Upper lobe of left lung (tissue), 6 donors: ENCODE results near the gene TMEM41A. TPM values are rescaled to one million over a fixed set of nuclear protein-coding genes. Genes with fewer than 3 reads are reported as not detected.

ENCODE experiments used
- ATAC-seq, 2 donors: fragments of 200-7000 bp; cut with Tn5 transposase; one replicate each; pipeline ENCODE4 v1.9.1; 2022; ENCODE audit warnings: mild to moderate bottlenecking in 2 of 2, moderate library complexity in 2 of 2; ENCODE audit not compliant: low FRiP score in 2 of 2
- DNase-seq, 2 donors: peaks; one replicate each; pipeline ENCODE4 v3.0.0-alpha.2; 2019 to 2020
- H3K27ac ChIP-seq, 4 donors: fragments of 200-600 bp; sonication (generic); one replicate each; pipeline ENCODE4 v1.5.1; 2016 to 2019
- H3K27me3 ChIP-seq, 4 donors: fragments of 200-600 bp; sonication (generic); one replicate each; pipeline ENCODE4 v1.5.1; 2017 to 2019
- H3K36me3 ChIP-seq, 4 donors: fragments of 200-600 bp; sonication (generic); one replicate each; pipeline ENCODE4 v1.5.1; 2016 to 2019
- H3K4me1 ChIP-seq, 4 donors: fragments of 200-600 bp; sonication (generic); one replicate each; pipeline ENCODE4 v1.5.1; 2018 to 2019
- H3K4me3 ChIP-seq, 4 donors: fragments of 200-600 bp; sonication (generic); one replicate each; pipeline ENCODE4 v1.5.1; 2017 to 2019; ENCODE audit warnings: mild to moderate bottlenecking in 2 of 4, moderate library complexity in 1 of 4
- H3K9me3 ChIP-seq, 4 donors: fragments of 200-600 bp; sonication (generic); one replicate each; pipeline ENCODE4 v1.5.1; 2018 to 2019
- CTCF ChIP-seq, 6 experiments: fragments of 450-650 bp in 4 of 6; fragments of 200-600 bp in 2 of 6; sonication (generic) in 2 of 6; IDR thresholded peaks; one replicate each; pipeline ENCODE4 v1.5.1; 2016 to 2019; ENCODE audit warnings: antibody characterized with exemption in 6 of 6
- EP300 ChIP-seq, 4 donors: sonication (generic); formaldehyde crosslinking; IDR thresholded peaks; one replicate each; pipeline ENCODE4 v1.5.1; 2017; ENCODE audit warnings: antibody characterized with exemption in 4 of 4, control low read depth in 2 of 4
- POLR2A ChIP-seq, 4 donors: fragments of 450-650 bp; IDR thresholded peaks; one replicate each; pipeline ENCODE4 v1.5.1; 2016 to 2017; ENCODE audit warnings: antibody characterized with exemption in 4 of 4, mild to moderate bottlenecking in 2 of 4
- POLR2AphosphoS5 ChIP-seq, 2 donors: sonication (generic); formaldehyde crosslinking; IDR thresholded peaks; one replicate each; pipeline ENCODE4 v1.5.1; 2017; ENCODE audit warnings: antibody characterized with exemption in 2 of 2
- WGBS, 2 donors: methylation state at CpG; one replicate each; pipeline ENCODE4 v1.1.5; 2017 to 2018; 5-methylcytosine and 5-hydroxymethylcytosine counted together
- total RNA-seq, 6 donors: library from RNA; depleted of rRNA in 4 of 6; stranded (reverse); fragments of >200 nt in 4 of 6; gene quantifications; one replicate each; pipeline versions ENCODE4 v1.1.0 to v1.2.1, GENCODE V29; 2016 to 2021
- donor health status: DM: no; HTN: no; CAD: no; lungs with moderate emphysema.
- donor health status: DM: no; HTN: yes; CAD: no; lungs with severe emphysema.

TMEM41A gene
- total RNA-seq, 6 donors from 2014 or later: 14.8 to 38.5 (median 24.5) TPM

- no peaks in the 10 kb centered on the region for H3K36me3 ChIP-seq
- H3K27ac ChIP-seq: no peak overlapping the region
- WGBS, 2 donors: 97% methylated on average over 2 of the region's 2 CpGs
- no peak for TF ChIP-seq POLR2A (IDR thresholded peaks at IDR 0.05)
- no peak for TF ChIP-seq EP300 (IDR thresholded peaks at IDR 0.05)
- TF ChIP-seq CTCF (IDR thresholded peaks at IDR 0.05): no peak
- no peak for TF ChIP-seq POLR2AphosphoS5 (IDR thresholded peaks at IDR 0.05)
- no peak overlapping the region for H3K4me3 ChIP-seq
- H3K27me3 ChIP-seq: no peaks in the 10 kb centered on the region
- ATAC-seq: no peak
- H3K9me3 ChIP-seq: no peaks in the 10 kb centered on the region
- DNase-seq: no peak
- H3K4me1 ChIP-seq: no peaks in the 10 kb centered on the region
Measured at GRCh38 chr3:185526349-185526951, 27.6 kb upstream of the TMEM41A start.

DNA sequence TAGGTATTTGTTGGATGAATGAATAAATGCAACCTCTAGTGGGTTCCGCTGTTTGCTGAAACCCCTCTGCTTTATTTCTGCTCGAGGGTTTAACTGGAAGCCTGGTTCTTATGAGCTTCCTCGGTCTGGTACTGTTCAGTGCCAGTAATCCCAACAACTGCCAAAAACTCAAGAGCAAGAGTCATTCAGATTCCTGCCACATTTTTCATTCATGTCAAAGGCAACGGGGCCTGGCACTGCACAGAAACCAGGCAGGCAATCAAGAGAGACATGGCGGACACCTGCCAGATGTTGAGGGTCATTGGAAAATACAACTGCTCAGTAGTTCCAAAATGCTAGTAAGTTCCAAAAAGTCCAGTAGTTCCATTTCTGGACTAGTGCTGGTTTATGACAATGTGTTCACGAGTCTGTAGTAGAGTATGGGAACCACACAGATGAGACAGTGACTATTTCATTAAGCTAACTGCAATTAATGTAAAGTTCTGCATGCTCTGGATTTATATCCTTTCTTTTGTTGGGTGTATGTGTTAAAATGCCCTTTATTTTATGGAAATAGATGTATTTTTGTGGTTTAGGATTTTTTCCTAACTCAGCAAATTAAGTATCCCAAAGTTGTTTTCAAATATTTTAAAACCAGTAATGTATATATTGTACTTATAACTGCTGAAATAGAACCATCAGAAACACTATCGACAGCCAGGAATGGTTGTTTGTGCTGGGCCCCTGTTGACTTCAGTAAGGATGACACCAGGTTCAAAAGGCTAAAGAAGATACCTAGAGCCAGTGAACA is 22.7 kb upstream of the TMEM41A start:
- no peak overlapping the region for H3K4me3 ChIP-seq
- ATAC-seq: no peak
- no peaks in the 10 kb centered on the region for H3K27me3 ChIP-seq
- WGBS, 2 donors: 79 to 80% methylated on average over 7 of the region's 7 CpGs
- H3K36me3 ChIP-seq: peaks cover 0 to 4% (median 0%) of the 10 kb centered on the region in 4 donors
- DNase-seq: no peak
- H3K4me1 ChIP-seq: no peaks in the 10 kb centered on the region
- TF ChIP-seq EP300 (IDR thresholded peaks at IDR 0.05) (no peak), CTCF (IDR thresholded peaks at IDR 0.05) (no peak), POLR2A (IDR thresholded peaks at IDR 0.05) (no peak), POLR2AphosphoS5 (IDR thresholded peaks at IDR 0.05) (no peak)
- no peak overlapping the region for H3K27ac ChIP-seq
- no peaks in the 10 kb centered on the region for H3K9me3 ChIP-seq

GRCh38 chr3:185519021-185519420 is 20.2 kb upstream of the TMEM41A start:
- Histone ChIP-seq H3K27ac (no peak overlapping the region), H3K4me1 (no peaks in the 10 kb centered on the region), H3K27me3 (no peaks in the 10 kb centered on the region), H3K36me3 (peaks cover 0 to 8% (median 5%) of the 10 kb centered on the region in 4 donors), H3K9me3 (no peaks in the 10 kb centered on the region), H3K4me3 (no peak overlapping the region)
- WGBS, 2 donors: 79 to 87% methylated on average over 5 of the region's 5 CpGs
- DNase-seq: no peak
- ATAC-seq: no peak
- TF ChIP-seq POLR2AphosphoS5 (IDR thresholded peaks at IDR 0.05) (no peak), EP300 (IDR thresholded peaks at IDR 0.05) (no peak), CTCF (IDR thresholded peaks at IDR 0.05) (no peak), POLR2A (IDR thresholded peaks at IDR 0.05) (no peak)

DNA sequence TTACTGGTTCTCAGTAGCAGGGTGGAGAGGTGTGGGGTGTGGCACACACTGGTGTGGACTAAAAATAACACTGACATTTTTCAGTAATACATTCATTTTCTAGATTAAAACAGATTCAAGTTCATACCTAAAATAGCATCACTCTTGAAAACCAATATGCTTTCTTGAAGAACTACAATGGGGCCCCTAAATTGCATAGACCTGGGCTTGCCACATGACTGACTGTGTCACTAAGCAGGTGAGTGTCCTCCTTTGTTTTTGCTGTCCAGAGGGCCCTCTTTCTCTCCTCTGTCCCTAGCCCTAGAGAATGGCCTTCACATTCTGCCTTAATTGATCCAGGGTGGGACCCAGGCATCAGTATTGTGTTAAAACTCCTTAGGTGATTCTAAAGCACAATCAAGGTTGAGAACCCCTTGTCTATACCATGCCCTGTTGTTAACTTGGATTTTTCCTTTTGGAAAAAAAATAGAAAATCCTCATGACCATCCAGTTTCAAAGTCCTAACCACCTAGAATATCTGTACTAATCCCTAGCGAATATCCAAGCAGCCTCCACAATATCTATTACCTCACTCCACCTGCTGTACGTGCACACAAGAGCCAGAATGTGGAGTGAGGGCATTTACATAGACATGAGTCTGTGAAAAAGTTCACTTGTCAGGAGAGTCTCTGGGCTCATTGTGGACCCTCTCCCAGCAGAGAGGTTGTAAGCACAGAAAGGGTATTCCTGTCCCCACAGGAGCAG is 18.7 kb upstream of the TMEM41A start:
- Histone ChIP-seq H3K36me3 (peaks cover 0 to 8% (median 5%) of the 10 kb centered on the region in 4 donors), H3K4me3 (no peak overlapping the region), H3K27me3 (no peaks in the 10 kb centered on the region), H3K27ac (no peak overlapping the region), H3K9me3 (no peaks in the 10 kb centered on the region), H3K4me1 (no peaks in the 10 kb centered on the region)
- DNase-seq (no peak), ATAC-seq (no peak)
- 87 to 91% methylated on average over 2 of the region's 2 CpGs for WGBS, 2 donors
- TF ChIP-seq CTCF (IDR thresholded peaks at IDR 0.05) (no peak), EP300 (IDR thresholded peaks at IDR 0.05) (no peak), POLR2A (IDR thresholded peaks at IDR 0.05) (no peak), POLR2AphosphoS5 (IDR thresholded peaks at IDR 0.05) (no peak)
